Heart left ventricle (tissue), 16 donors: ENCODE measurements around the gene AEBP2. TPM values are rescaled to one million over a fixed set of nuclear protein-coding genes. Genes with fewer than 3 reads are reported as not detected.

Experiments
- ATAC-seq, 4 donors: fragments of 200-7000 bp; cut with Tn5 transposase; one replicate each; pipeline ENCODE4 v1.9.1; 2020 to 2022; ENCODE audit warnings: moderate library complexity in 4 of 4, mild to moderate bottlenecking in 3 of 4, moderate number of reproducible peaks in 1 of 4
- DNase-seq, 5 donors: peaks; one replicate each; pipeline ENCODE4 v3.0.0-alpha.2; 2020
- H3K27ac ChIP-seq, 12 donors: fragments of 200-600 bp; sonication (generic) in 4 of 12; one replicate each; pipeline versions ENCODE4 v1.5.0 to v1.8.0; 2016 to 2022; ENCODE audit warnings: mild to moderate bottlenecking in 2 of 12
- H3K27me3 ChIP-seq, 9 donors: fragments of 200-600 bp; sonication (generic) in 2 of 9; one replicate each; pipeline versions ENCODE4 v1.5.1 to v1.8.0; 2016 to 2022; ENCODE audit warnings: mild to moderate bottlenecking in 3 of 9
- H3K36me3 ChIP-seq, 9 donors: fragments of 200-600 bp; sonication (generic) in 2 of 9; one replicate each; pipeline versions ENCODE4 v1.5.0 to v1.8.0; 2018 to 2022; ENCODE audit warnings: mild to moderate bottlenecking in 2 of 9
- H3K4me1 ChIP-seq, 12 donors: fragments of 200-600 bp; sonication (generic) in 4 of 12; one replicate each; pipeline versions ENCODE4 v1.5.0 to v1.8.0; 2016 to 2022; ENCODE audit warnings: mild to moderate bottlenecking in 3 of 12
- H3K4me3 ChIP-seq, 12 donors: fragments of 200-600 bp; sonication (generic) in 4 of 12; one replicate each; pipeline versions ENCODE4 v1.5.0 to v1.8.0; 2017 to 2022; ENCODE audit warnings: mild to moderate bottlenecking in 9 of 12, moderate library complexity in 4 of 12
- H3K9me3 ChIP-seq, 12 donors: fragments of 200-600 bp; sonication (generic) in 4 of 12; one replicate each; pipeline versions ENCODE4 v1.5.0 to v1.8.0; 2016 to 2022; ENCODE audit warnings: mild to moderate bottlenecking in 1 of 12
- POLR2A ChIP-seq, 2 donors: fragments of 450-650 bp; IDR thresholded peaks; one replicate each; pipeline ENCODE4 v1.6.1; 2017; ENCODE audit warnings: antibody characterized with exemption in 2 of 2, mild to moderate bottlenecking in 2 of 2, moderate library complexity in 2 of 2
- WGBS, 4 donors: extraction: QIAGEN DNeasy Blood & Tissue Kit in 2 of 4; methylation state at CpG; one replicate each; pipeline versions ENCODE4 v1.1.5 to v1.1.7; 2013 to 2018; 5-methylcytosine and 5-hydroxymethylcytosine counted together
- intact Hi-C, 10 donors: fragments of 100-400 bp; cut with DNase I; formaldehyde crosslinking; loops; one replicate each; pipeline versions ENCODE4 v1.11.1 to v1.14.2; 2022
- polyA plus RNA-seq, 2 donors: library from polyadenylated mRNA; stranded (reverse); fragments of 200-250 nt; gene quantifications; one replicate each; pipeline ENCODE4 v1.2.3, GENCODE V29; 2013
- total RNA-seq, 9 donors: library from RNA; depleted of rRNA in 2 of 9; stranded (reverse); fragments of >200 nt in 2 of 9; fragmentation: NEBNext Ultra II Directional in 3 of 9; extraction: Animal tissue kit (Norgen Biotek cat#: 25700) in 3 of 9; gene quantifications; one replicate each; pipeline versions ENCODE4 v1.1.0 to v1.2.4, GENCODE V29; 2016 to 2023
- TF ChIP-seq, protein P1 (sequence below), 12 donors: fragments of 200-600 bp; sonication (generic) in 4 of 12; IDR thresholded peaks; one replicate each; pipeline versions ENCODE4 v1.5.0 to v1.8.0; 2018 to 2022; ENCODE audit warnings: antibody characterized with exemption in 12 of 12, mild to moderate bottlenecking in 5 of 12
- donor health status: ischemic (EF 13 %, LVEDD 7.1; RV severe dilation, severe dysfunction).
- donor health status: healthy with polysubstance abuse.
- donor health status: DM: no; HTN: yes; CAD: no.
- donor health status: DM: no; HTN: no; CAD: no.
- donor health status: ischemic (EF 25% LVEDD 6.9; RV normal size, moderate dysfunction).
- donor health status: ischemic (EF 25% LVEDD 5.7; RV mildly dilated, moderate dysfunction).
- donor health status: healthy.
- donor health status: DM: yes; HTN: yes; CAD: no.
- donor health status: ischemic (EF 35%, LVEDD 5.7; RV mildly dilated, moderate dysfunction).
- donor health status: nonischemic (EF 11% LVEDD 7.7; RV severe dilation, severe dysfunction).
- donor health status: DM: yes; HTN: yes; CAD: no.
- donor health status: PGD.
- donor health status: ischemic (EF 29% LVEDD 5.4; RV normal size, mild dysfunction).
- donor health status: nonischemic (EF 23%, LVEDD 6.1; RV moderate dilation, normal function).

The AEBP2 gene
- total and polyA plus RNA-seq, 11 donors = 7.6 to 36.5 (median 22.1) TPM

DNA sequence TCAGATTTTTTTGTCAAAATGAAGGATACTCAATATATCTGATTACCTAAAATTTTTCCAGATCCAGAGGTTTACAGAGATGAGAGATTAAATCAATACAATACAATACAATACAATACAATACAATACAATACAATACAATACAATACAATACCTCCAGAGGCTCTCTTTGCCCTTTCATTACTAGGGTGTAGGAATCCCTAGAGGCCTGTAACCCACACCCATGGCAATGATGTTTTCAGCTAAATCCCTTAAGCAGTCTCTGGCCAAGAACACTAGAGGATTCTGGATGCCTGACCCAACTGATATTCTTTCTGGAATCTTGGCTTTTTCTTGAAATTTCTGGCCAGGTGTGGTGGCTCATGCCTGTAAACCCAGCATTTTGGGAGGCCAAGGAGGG is 23.7 kb upstream of the AEBP2 start:
- TF ChIP-seq POLR2A (IDR thresholded peaks at IDR 0.05) = no peak
- TF ChIP-seq, protein P1, sequence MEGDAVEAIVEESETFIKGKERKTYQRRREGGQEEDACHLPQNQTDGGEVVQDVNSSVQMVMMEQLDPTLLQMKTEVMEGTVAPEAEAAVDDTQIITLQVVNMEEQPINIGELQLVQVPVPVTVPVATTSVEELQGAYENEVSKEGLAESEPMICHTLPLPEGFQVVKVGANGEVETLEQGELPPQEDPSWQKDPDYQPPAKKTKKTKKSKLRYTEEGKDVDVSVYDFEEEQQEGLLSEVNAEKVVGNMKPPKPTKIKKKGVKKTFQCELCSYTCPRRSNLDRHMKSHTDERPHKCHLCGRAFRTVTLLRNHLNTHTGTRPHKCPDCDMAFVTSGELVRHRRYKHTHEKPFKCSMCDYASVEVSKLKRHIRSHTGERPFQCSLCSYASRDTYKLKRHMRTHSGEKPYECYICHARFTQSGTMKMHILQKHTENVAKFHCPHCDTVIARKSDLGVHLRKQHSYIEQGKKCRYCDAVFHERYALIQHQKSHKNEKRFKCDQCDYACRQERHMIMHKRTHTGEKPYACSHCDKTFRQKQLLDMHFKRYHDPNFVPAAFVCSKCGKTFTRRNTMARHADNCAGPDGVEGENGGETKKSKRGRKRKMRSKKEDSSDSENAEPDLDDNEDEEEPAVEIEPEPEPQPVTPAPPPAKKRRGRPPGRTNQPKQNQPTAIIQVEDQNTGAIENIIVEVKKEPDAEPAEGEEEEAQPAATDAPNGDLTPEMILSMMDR (IDR thresholded peaks at IDR 0.05) = no peak
- Histone ChIP-seq H3K36me3 (no peaks in the 10 kb centered on the region), H3K4me1 (peaks cover 0 to 22% (median 2%) of the 10 kb centered on the region in 12 donors), H3K9me3 (no peaks in the 10 kb centered on the region), H3K27ac (no peak overlapping the region), H3K4me3 (no peak overlapping the region), H3K27me3 (no peaks in the 10 kb centered on the region)
- ATAC-seq = no peak
- intact Hi-C loops = no loop called here
- DNase-seq = no peak

- Histone ChIP-seq H3K27me3 (no peaks in the 10 kb centered on the region), H3K4me1 (no peaks in the 10 kb centered on the region), H3K9me3 (no peaks in the 10 kb centered on the region), H3K4me3 (no peak overlapping the region), H3K27ac (no peak overlapping the region), H3K36me3 (no peaks in the 10 kb centered on the region)
- ATAC-seq (no peak), DNase-seq (no peak)
- intact Hi-C loops = no loop called here
- no peak for TF ChIP-seq POLR2A (IDR thresholded peaks at IDR 0.05)
- TF ChIP-seq, protein P1 (IDR thresholded peaks at IDR 0.05) = no peak
- 96 to 97% (median 97%) methylated on average over 14 of the region's 14 CpGs for WGBS, 4 donors
Measured at GRCh38 chr12:19419086-19419485, 20.2 kb upstream of the AEBP2 start.

- H3K36me3 ChIP-seq = no peaks in the 10 kb centered on the region
- TF ChIP-seq POLR2A (IDR thresholded peaks at IDR 0.05) = no peak
- TF ChIP-seq, protein P1 (IDR thresholded peaks at IDR 0.05) = no peak
- no peak overlapping the region for H3K27ac ChIP-seq
- WGBS, 4 donors = 75 to 89% (median 82%) methylated on average over 6 of the region's 6 CpGs
- DNase-seq (no peak), ATAC-seq (no peak)
- no peaks in the 10 kb centered on the region for H3K27me3 ChIP-seq
- no peak overlapping the region for H3K4me3 ChIP-seq
- H3K4me1 ChIP-seq = no peaks in the 10 kb centered on the region
- peaks cover 0 to 12% (median 0%) of the 10 kb centered on the region in 12 donors for H3K9me3 ChIP-seq
- intact Hi-C loops = no loop called here
Measured at GRCh38 chr12:19421503-19422282, 17.6 kb upstream of the AEBP2 start.

GRCh38 chr12:19423166-19423930 is 15.9 kb upstream of the AEBP2 start:
- no peaks in the 10 kb centered on the region for H3K27me3 ChIP-seq
- H3K36me3 ChIP-seq = no peaks in the 10 kb centered on the region
- no peak for DNase-seq
- no peak overlapping the region for H3K27ac ChIP-seq
- no peak overlapping the region for H3K4me3 ChIP-seq
- no peaks in the 10 kb centered on the region for H3K4me1 ChIP-seq
- no peak for TF ChIP-seq POLR2A (IDR thresholded peaks at IDR 0.05)
- TF ChIP-seq, protein P1 (IDR thresholded peaks at IDR 0.05) = no peak
- WGBS, 4 donors = 91 to 94% (median 93%) methylated on average over 12 of the region's 12 CpGs
- peaks cover 0 to 12% (median 0%) of the 10 kb centered on the region in 12 donors for H3K9me3 ChIP-seq
- ATAC-seq = no peak
- intact Hi-C loops = no loop called here
